Measurements from ENCODE around the gene MSH3. TPM values are rescaled to one million over a fixed set of nuclear protein-coding genes. Genes with fewer than 3 reads are reported as not detected.

MSH3 gene
- 11.6 and 16.9 TPM in 2 replicates for total RNA-seq

DNA sequence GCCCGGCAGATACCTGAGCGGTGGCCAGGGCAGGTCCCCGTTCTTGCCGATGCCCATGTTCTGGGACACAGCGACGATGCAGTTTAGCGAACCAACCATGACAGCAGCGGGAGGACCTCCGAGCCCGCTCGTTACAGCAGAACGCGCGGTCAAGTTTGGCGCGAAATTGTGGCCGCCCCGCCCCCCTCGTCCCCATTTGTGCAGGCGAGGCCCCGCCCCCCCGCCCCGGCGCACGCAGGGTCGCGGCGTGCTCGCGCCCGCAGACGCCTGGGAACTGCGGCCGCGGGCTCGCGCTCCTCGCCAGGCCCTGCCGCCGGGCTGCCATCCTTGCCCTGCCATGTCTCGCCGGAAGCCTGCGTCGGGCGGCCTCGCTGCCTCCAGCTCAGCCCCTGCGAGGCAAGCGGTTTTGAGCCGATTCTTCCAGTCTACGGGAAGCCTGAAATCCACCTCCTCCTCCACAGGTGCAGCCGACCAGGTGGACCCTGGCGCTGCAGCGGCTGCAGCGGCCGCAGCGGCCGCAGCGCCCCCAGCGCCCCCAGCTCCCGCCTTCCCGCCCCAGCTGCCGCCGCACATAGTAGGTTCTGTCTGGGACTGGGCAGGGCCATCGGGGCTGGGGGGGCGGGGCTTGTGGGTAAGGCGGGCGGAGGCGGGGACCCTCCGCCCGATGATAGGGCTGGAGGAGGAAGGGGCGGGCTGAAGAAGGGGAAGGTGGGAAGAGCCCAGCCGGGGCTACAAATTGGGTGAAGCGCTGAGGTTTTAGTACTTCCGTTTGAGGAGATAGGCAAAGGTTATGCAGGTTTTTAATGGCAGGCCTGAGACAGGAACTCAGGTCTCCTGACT, at the start of gene MSH3, which contains the start of gene DHFR:
TSS of gene MSH3 (plus strand) at position 262 of the 840 bp plus-strand sequence. CDS start at position 338, 76 bp downstream.
TSS of gene DHFR (minus strand) at position 593 of the 840 bp plus-strand sequence. CDS start at position 99, 494 bp downstream.

Small RNA genes within 50 kb of the gene (small RNA-seq; reads per million reads assigned to genes)
- not detected for gene MTRNR2L2 (ENCODE audit: low replicate concordance)

Other genes starting within 250 kb of the MSH3 start
- gene ZFYVE16, start 246.6 kb upstream of the MSH3 start, total RNA-seq = 24.5 and 36.5 TPM in 2 replicates
- 5.9 and 9.2 TPM in 2 replicates for gene FAM151B, start 166.6 kb upstream of the MSH3 start, total RNA-seq
- not detected in 2 replicates for gene ANKRD34B, start 84.4 kb upstream of the MSH3 start, total RNA-seq
- gene DHFR, start 331 bp downstream of the MSH3 start, total RNA-seq = 6.1 and 38.4 TPM in 2 replicates

Measured in placental pericyte (primary cell).